ENCODE measurements around the gene SAPCD2.
A peak's percentile ranks its signal among the peaks of the same experiment; 100 is the strongest.

The SAPCD2 gene

GRCh38 chr9:137051145-137051724 is 19.1 kb downstream of the SAPCD2 start:
- H3K79me2 ChIP-seq (ENCODE audit: control insufficient read depth, insufficient read depth, low read length, unreplicated experiment): no peaks in the 10 kb centered on the region
- H3K36me3 ChIP-seq (ENCODE audit: insufficient read depth, low read length): no peaks in the 10 kb centered on the region
- peaks cover 38% of the 10 kb centered on the region for H3K27me3 ChIP-seq (ENCODE audit: insufficient read depth, low read length)
- no peak overlapping the region for H2AFZ ChIP-seq (ENCODE audit: low read length, unreplicated experiment)
- H3K4me3 ChIP-seq (ENCODE audit: low read depth, low read length): no peak overlapping the region
- peaks cover 10% of the 10 kb centered on the region for H3K4me1 ChIP-seq (ENCODE audit: control insufficient read depth, insufficient read depth, low read length, unreplicated experiment)
- no peak overlapping the region for H3K27ac ChIP-seq (ENCODE audit: low read depth, low read length)

DNA sequence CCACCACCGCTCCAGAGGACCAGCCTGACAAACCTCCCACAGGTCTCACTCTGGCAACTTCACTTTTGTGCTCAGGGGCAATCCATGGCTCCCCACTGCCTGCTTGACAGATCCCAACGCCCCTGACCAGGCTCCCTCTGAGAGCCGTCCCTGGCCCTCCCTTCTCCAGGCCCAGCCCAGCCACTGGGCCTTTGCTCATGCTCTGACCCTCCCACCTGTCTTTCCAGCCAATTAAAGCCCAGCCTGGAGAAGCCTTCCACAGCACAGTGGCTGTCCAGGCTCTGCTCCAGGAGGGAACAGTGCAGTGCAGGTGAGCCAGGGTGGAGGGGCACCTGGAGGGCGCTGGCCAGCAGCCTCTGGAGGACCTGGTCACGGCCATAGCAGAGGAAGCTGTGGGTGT is 19.8 kb downstream of the SAPCD2 start:
- H3K36me3 ChIP-seq (ENCODE audit: insufficient read depth, low read length): no peaks in the 10 kb centered on the region
- H3K4me3 ChIP-seq (ENCODE audit: low read depth, low read length): no peak overlapping the region
- no peak overlapping the region for H3K27ac ChIP-seq (ENCODE audit: low read depth, low read length)
- H3K79me2 ChIP-seq (ENCODE audit: control insufficient read depth, insufficient read depth, low read length, unreplicated experiment): no peaks in the 10 kb centered on the region
- H2AFZ ChIP-seq (ENCODE audit: low read length, unreplicated experiment): no peak overlapping the region
- H3K27me3 ChIP-seq (ENCODE audit: insufficient read depth, low read length): peaks cover 38% of the 10 kb centered on the region
- peaks cover 6% of the 10 kb centered on the region for H3K4me1 ChIP-seq (ENCODE audit: control insufficient read depth, insufficient read depth, low read length, unreplicated experiment)

DNA sequence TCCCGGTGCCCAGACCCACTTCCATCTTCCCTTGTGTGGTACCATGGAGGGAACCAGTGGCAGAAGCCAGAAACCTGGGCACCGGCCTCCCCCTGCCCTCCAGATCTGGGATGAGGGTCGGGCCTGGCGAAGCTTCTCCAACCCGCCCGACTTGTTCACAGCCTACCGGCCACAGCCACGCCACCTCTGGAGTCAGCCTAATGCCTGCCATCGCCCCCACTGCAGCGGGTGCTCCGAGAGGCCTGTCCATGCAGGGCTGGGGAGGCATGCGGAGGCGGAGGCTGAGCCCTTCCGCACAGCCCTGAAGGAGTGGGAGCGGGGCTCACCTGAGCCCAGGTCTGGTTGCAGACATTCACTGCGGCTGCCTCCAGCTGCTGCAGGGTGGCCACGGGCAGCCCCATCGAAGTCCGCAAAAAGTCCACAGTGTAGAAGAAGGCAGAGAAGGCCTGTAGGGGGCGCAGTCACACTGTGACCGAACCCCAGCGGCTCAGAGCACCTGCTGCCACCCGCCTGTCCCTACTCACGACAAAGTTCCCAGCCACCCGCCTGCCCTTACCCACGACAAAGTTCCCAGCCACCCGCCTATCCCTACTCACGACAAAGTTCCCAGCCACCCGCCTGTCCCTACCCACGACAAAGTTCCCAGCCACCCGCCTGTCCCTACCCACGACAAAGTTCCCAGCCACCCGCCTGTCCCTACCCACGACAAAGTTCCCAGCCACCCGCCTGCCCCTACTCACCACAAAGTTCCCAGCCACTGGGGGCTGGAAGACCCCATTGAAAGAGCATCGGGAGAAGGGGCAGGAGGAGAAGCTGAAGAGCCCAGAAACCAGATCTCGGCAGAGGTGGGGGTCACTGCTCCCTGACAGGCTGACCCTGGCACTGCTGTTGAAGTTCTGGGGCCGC is 20.6 kb downstream of the SAPCD2 start:
- Histone ChIP-seq H3K4me3 (ENCODE audit: low read depth, low read length) (no peak overlapping the region), H3K27ac (ENCODE audit: low read depth, low read length) (no peak overlapping the region), H3K79me2 (ENCODE audit: control insufficient read depth, insufficient read depth, low read length, unreplicated experiment) (peaks cover 3% of the 10 kb centered on the region), H2AFZ (ENCODE audit: low read length, unreplicated experiment) (no peak overlapping the region), H3K36me3 (ENCODE audit: insufficient read depth, low read length) (no peaks in the 10 kb centered on the region), H3K27me3 (ENCODE audit: insufficient read depth, low read length) (peaks cover 38% of the 10 kb centered on the region), H3K4me1 (ENCODE audit: control insufficient read depth, insufficient read depth, low read length, unreplicated experiment) (no peaks in the 10 kb centered on the region)

DNA sequence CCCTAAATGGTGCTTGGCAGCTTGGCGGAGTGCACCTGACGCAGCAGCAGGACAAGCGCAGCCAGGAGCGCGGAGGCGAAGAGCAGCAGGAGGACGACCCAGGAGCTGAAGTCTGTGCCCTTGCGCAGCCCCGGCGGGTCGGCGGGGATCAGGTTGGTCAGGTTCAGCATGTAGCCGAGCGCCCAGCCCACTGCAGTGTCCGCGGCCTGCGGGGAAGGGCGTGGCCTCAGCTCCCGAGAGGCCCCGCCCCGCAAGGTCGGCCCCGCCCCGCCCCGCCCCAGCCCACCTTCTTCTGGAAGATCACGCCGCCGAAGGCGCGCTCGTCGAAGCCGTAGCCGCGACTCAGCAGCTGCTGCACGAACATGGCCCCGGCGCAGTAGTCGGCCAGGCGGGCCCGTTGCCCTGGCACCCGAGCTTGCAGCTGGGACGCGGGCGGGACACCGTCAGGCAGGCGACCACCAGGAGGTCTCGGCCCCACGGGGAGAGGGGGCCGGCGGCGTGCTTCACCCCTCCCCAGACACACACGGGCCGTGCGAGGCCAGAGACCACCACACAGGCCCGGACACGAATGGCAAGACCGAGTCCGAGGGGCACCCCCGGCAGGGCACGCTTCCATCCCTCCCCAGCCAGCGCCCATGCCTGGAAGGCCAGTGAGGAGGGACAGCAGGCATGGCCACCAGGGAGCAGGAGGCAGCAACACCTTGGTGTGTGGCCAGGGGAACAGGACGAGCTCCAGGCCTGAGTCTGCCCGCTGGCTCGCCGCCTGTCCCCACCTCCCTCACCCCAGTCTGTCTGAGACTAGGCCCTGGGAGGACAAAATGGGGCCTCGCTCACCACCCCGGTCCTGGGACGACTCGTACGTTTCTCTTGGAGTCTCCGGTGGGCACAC is 21.5 kb downstream of the SAPCD2 start:
- no peak overlapping the region for H3K4me3 ChIP-seq (ENCODE audit: low read depth, low read length)
- no peak overlapping the region for H3K27ac ChIP-seq (ENCODE audit: low read depth, low read length)
- peaks cover 4% of the 10 kb centered on the region for H3K4me1 ChIP-seq (ENCODE audit: control insufficient read depth, insufficient read depth, low read length, unreplicated experiment)
- no peaks in the 10 kb centered on the region for H3K36me3 ChIP-seq (ENCODE audit: insufficient read depth, low read length)
- no peak overlapping the region for H2AFZ ChIP-seq (ENCODE audit: low read length, unreplicated experiment)
- H3K79me2 ChIP-seq (ENCODE audit: control insufficient read depth, insufficient read depth, low read length, unreplicated experiment): peaks cover 12% of the 10 kb centered on the region
- H3K27me3 ChIP-seq (ENCODE audit: insufficient read depth, low read length): peaks cover 30% of the 10 kb centered on the region

GRCh38 chr9:137046088-137046787 is 24.1 kb downstream of the SAPCD2 start, which contains the start of gene NPDC1:
TSS of gene NPDC1 (minus strand) at chr9:137046177. CDS start at chr9:137045989, 188 bp downstream.
- H3K4me3 ChIP-seq (ENCODE audit: low read depth, low read length): peak within 1 kb of the TSS; percentile 91
- H2AFZ ChIP-seq (ENCODE audit: low read length, unreplicated experiment): peak within 1 kb of the TSS; percentile 85
- peaks cover 4% of the 10 kb centered on the region for H3K4me1 ChIP-seq (ENCODE audit: control insufficient read depth, insufficient read depth, low read length, unreplicated experiment)
- peaks cover 20% of the 10 kb centered on the region for H3K79me2 ChIP-seq (ENCODE audit: control insufficient read depth, insufficient read depth, low read length, unreplicated experiment)
- H3K36me3 ChIP-seq (ENCODE audit: insufficient read depth, low read length): no peaks in the 10 kb centered on the region
- H3K27me3 ChIP-seq (ENCODE audit: insufficient read depth, low read length): peaks cover 11% of the 10 kb centered on the region; the same call in 1 of the 2 replicates
- H3K27ac ChIP-seq (ENCODE audit: low read depth, low read length): no peak within 1 kb of the TSS

GRCh38 chr9:137045294-137046087 is 24.9 kb downstream of the SAPCD2 start:
- peaks cover 20% of the 10 kb centered on the region for H3K79me2 ChIP-seq (ENCODE audit: control insufficient read depth, insufficient read depth, low read length, unreplicated experiment)
- H3K4me1 ChIP-seq (ENCODE audit: control insufficient read depth, insufficient read depth, low read length, unreplicated experiment): peaks cover 4% of the 10 kb centered on the region
- H3K36me3 ChIP-seq (ENCODE audit: insufficient read depth, low read length): no peaks in the 10 kb centered on the region
- H3K27me3 ChIP-seq (ENCODE audit: insufficient read depth, low read length): peaks cover 11% of the 10 kb centered on the region; the same call in 1 of the 2 replicates
- H2AFZ ChIP-seq (ENCODE audit: low read length, unreplicated experiment): peak overlapping the region; percentile 85
- no peak overlapping the region for H3K27ac ChIP-seq (ENCODE audit: low read depth, low read length)
- H3K4me3 ChIP-seq (ENCODE audit: low read depth, low read length): peak overlapping the region; percentile 91

GRCh38 chr9:137044502-137045177 is 25.7 kb downstream of the SAPCD2 start:
- Histone ChIP-seq H2AFZ (ENCODE audit: low read length, unreplicated experiment) (no peak overlapping the region), H3K27me3 (ENCODE audit: insufficient read depth, low read length) (peaks cover 5% of the 10 kb centered on the region; the same call in 1 of the 2 replicates), H3K4me1 (ENCODE audit: control insufficient read depth, insufficient read depth, low read length, unreplicated experiment) (peaks cover 4% of the 10 kb centered on the region), H3K36me3 (ENCODE audit: insufficient read depth, low read length) (no peaks in the 10 kb centered on the region), H3K27ac (ENCODE audit: low read depth, low read length) (no peak overlapping the region), H3K4me3 (ENCODE audit: low read depth, low read length) (peak overlapping the region; percentile 91), H3K79me2 (ENCODE audit: control insufficient read depth, insufficient read depth, low read length, unreplicated experiment) (peaks cover 20% of the 10 kb centered on the region)

DNA sequence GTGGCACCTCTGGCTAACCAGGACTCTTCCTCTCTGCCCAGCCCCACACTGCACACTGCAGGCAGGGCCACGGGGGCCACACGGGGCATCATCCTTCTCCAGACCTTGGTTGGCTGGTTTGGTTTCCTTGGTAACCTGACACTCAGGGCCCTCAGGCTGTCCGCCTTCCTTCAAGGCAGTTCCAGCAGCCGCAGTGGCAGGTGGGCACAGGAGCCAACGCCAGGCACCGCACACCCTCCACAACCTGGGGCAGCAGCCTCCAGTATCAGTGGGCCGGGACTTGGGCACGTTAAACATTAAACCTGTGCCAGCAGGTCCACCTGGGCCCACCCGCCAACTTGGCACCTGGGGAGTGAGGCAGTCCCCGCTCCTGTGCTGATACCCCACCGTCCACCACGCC is 26.3 kb downstream of the SAPCD2 start:
- Histone ChIP-seq H2AFZ (ENCODE audit: low read length, unreplicated experiment) (no peak overlapping the region), H3K4me3 (ENCODE audit: low read depth, low read length) (no peak overlapping the region; the same call in 1 of the 2 replicates), H3K27me3 (ENCODE audit: insufficient read depth, low read length) (no peaks in the 10 kb centered on the region), H3K36me3 (ENCODE audit: insufficient read depth, low read length) (no peaks in the 10 kb centered on the region), H3K27ac (ENCODE audit: low read depth, low read length) (no peak overlapping the region), H3K79me2 (ENCODE audit: control insufficient read depth, insufficient read depth, low read length, unreplicated experiment) (peaks cover 20% of the 10 kb centered on the region), H3K4me1 (ENCODE audit: control insufficient read depth, insufficient read depth, low read length, unreplicated experiment) (peaks cover 4% of the 10 kb centered on the region)
